HG03520 (cell line): ENCODE data around the gene ZNF217.
A peak's percentile ranks its signal among the peaks of the same experiment; 100 is the strongest.
"Not testable (repeated sequence)": the region's sequence is repeated elsewhere in the genome, so short reads cannot be mapped to it uniquely, and the experiment has no call there.

Experiments used
- ATAC-seq: cut with Tn5 transposase; IDR thresholded peaks from one replicate; pipeline ENCODE4 v1.9.1; 2021; ENCODE audit warnings: mild to moderate bottlenecking, moderate library complexity; ENCODE audit not compliant: unreplicated experiment

Gene ZNF217

DNA sequence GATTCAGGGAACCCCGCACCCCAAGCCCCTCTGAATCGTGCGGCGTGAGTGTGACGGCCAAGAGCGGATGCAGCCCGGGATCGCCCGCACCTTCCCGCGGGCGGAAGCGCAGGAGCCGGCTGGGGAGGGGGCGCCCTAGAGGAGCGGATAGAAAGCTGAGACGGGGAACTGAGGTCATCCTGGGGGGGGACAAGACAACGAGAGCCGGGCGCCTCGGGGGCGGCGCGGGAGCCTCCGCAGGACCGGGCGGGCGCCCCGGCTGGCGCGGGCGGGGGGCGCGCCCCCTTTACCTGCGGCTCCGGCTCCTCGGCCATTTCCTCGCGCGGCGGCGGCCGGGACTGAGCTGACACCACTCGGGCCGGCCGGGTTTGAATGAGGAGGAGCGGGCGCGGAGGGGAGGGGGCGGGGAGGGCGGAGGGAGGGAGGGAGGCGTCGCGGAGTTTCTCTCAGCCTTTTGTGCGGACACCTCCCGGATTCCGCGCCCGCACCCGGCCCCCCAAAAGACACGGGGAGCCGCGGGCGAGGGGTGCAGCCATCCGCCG, at the start of gene ZNF217:
Gene ZNF217 (minus strand): TSS at position 374 of the 542 bp plus-strand sequence. CDS start 11,013 bp downstream, outside the sequence.
- ATAC-seq = peak; percentile 15

DNA sequence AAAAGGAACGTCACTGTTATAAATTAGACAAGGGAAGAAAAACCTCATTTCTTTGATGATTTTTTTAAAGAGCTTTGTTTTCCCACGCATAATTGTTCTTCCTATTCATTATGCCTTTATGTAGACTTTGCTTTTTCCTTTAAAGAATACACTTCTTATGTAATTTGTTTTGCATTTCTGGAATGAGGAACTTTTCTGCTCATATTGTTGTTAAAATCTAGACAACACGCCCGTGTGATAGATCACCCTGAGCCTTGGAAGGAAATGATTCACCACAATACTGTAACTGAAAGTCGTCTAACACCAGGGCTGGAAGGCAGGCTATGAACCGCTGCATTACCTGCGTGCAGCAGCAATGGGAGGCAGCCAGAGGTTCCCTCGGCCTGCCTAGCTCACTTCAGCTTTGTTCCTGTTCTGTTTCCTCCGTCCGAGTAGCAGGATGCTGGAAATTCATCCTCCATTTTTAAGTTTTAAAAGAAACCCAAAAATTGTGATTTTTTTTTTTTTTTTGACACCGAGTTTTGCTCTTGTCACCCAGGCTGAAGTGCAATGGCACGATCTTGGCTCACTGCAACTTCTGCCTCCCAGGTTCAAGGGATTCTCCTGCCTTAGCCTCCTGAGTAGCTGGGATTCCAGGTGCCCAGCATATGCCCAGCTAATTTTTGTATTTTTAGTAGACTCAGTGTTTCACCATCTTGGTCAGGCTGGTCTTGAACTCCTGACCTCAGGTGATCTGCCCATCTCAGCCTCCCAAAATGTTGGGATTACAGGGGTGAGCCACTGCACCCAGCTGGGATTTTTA, 49.6 kb upstream of the ZNF217 start:
- ATAC-seq = peak; percentile 97

DNA sequence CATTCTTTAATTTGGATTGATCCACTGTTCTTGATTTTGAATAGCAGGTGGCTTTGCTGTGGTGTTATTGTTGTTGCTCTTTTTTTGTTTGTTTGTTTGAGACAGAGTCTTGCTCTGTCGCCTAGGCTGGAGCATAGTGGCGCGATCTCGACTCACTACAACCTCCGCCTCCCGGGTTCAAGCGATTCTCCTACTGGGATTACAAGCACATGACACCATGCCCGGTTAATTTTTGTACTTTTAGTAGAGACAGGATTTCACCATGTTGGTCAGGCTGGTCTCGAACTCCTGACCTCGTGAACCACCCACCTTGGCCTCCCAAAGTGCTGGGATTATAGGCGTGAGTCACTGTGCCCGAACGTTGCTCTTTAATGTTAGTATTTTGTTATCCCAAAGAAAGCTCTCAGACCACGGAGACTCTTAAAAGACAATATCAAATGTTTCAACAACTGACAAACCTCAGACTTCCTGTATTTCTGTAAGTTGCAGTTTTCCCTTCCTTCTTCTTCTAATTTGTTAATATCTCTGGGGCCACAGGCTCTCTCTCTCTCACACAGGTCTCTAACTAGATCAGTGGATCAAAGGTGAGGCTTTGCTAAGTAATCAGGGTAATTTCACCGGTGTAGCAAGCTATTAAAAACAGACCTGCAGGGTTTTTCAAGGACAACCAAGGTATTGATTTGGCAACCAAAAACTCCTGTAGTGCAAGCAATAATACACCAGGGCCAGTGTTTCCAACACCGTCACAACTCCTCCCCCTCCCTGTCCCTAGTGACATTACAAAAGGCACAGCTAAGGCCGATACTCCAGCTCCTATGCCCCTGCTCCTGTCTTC, 48.8 kb upstream of the ZNF217 start:
- ATAC-seq = peak; percentile 47

DNA sequence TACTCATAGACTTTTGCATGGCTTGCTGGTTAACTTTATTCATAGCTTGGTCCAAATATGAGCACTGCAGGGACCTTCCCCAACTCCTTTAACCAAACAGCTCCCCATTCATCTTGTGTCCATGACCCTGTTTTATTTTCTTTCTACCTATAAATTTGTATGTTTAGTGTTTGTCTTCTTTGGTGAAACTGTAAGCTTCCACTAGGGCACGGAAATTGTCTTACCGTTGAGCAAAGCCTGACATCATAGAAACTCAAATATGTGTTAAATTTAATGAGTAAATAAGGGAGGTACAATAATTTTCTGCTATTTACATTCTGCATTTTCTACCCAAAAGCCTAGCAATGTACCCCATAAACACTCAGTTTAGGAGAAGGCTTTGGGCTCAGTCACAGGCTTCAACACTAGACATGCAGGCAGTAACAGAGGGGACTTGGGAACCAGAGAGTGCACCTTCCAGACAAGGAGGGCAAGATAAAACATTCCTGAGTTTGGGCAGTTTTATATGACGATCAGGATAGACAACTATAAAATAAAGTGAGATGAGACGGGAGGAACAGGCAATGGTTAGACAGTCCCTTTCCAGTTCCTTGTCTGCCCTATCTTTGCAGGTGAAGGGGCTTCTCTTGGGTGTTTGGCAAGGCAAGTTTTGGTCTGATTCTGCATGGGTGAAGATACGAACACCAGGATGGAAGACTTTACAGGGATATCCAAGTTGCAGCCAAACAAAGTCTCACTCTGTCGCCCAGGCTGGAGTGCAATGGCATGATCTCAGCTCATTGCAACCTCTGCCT, 46.2 kb upstream of the ZNF217 start:
- no peak for ATAC-seq

DNA sequence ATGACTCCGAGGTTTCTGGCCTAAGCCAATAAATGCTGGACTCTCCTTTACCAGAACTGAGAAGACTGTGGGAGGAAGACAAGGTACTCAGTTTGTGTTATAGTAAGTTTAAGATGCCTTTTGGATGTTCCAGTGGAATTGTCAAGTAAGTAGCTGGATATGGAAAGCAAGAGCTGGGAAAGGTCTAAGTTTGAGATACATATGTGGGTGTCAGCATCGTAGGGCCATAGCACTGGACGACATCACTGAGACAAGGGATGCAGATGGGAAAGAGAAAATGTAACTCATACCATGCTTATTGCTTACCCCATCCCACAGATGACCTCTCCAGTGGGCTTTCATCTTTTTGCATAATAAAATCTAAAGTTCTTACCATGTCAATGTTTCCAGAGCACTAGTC, 45.5 kb upstream of the ZNF217 start:
- no peak for ATAC-seq

DNA sequence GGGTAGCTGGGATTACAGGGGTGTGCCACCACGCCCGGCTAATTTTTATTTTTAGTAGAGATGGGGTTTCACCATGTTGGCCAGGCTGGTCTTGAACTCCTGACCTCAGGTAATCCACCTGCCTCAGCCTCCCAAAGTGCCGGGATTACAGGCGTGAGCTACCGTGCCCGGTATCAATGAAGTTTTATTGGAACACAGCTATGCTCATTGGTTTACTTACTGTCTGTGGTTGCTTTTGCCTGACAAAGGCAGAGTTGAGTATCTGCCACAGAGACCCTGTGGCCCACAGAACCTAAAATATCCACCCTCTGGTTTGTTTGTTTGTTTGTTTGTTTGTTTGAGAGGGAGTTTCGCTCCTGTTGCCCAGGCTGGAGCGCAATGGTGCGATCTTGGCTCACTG, 43.7 kb upstream of the ZNF217 start:
- ATAC-seq = not testable (repeated sequence)

DNA sequence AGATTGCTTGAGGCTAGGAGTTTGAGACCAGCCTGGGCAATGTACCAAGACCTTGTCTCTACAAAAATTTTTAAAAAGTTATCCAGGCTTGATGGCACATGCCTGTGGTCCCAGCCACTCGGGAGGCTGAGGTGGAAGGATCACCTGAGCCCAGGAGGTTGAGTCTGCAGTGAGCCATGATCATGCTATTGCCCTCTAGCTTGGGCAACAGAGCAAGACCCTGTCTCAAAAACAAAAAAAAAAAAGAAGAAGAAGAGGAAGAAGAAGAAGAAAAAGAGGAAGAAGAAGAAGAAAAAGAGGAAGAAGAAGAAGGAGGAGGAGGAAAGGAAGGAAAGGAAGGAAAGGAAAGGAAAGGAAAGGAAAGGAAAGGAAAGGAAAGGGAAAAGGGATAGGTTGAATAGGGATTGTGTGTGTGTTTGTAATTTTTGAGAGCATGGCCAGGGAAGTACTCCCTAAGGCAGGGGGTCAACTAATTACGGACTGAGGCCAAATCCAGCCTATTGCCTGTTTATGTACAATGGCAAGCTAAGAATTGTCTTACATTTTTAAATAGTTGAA, 43.0 kb upstream of the ZNF217 start:
- ATAC-seq = no peak

DNA sequence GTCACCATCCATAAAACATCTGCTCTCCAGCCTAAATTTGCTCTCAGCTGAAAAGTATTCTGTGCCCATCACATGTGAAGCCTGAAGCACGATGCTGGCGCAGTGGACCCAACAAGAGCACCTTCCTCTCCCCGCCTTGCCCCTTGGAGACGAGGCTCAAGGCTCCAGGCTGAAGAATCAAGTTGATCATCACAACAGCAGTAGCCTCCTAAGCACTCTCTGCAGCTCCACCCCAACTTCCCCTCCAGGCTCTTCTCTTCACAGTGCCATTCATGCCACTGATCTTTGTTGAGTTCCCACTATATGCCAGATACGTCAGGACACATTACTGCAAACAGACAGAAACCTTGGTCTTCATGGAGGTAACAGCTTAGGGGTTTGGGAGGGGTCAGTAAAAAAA, 41.6 kb upstream of the ZNF217 start:
- no peak for ATAC-seq

DNA sequence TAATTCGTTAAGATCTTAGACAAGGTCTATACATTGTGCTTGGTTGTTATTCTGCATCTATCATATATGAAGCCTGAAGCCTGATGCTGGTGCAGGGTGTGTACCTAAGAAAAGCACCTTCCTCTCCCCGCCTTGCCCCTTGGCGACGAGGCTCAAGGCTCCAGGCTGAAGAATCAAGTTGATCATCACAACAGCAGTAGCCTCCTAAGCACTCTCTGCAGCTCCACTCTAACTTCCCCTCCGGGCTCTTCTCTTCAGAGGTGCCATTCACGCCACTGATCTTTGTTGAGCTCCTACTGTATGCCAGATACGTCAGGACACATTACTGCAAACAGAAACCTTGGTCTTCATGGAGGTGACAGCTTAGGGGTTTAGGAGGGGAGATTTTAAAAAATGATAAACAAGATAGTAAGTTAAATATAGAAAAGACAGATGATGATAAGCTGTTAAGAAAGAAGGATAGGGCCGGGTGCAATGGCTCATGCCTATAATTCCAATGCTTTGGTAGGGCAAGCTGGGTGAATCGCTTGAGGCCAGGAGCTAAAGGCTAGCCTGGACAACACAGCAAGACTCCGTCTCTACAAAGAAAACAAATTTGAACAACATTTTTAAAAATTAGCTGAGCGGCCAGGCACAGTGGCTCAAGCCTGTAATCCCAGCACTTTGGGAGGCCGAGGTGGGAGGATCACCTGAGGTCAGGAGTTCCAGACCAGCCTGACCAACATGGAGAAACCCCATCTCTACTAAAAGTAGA, 38.4 kb upstream of the ZNF217 start:
- ATAC-seq = no peak

DNA sequence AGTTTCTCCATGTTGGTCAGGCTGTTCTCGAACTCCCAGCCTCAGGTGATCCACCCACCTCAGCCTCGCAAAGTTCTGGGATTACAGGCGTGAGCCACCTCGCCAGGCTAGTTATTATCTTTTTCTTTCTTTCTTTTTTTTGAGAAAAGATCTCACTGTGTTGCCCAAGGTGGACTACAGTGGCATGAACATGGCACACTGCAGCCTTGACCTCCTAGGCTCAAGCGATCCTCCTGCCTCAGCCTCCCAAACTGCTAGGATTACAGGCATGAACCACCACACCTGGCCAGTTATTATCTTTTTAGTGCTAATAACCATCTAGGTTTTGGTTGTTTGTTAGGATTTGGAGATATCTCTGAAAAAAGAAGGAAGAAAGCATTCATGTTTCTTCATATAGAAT, 35.8 kb upstream of the ZNF217 start:
- no peak for ATAC-seq

DNA sequence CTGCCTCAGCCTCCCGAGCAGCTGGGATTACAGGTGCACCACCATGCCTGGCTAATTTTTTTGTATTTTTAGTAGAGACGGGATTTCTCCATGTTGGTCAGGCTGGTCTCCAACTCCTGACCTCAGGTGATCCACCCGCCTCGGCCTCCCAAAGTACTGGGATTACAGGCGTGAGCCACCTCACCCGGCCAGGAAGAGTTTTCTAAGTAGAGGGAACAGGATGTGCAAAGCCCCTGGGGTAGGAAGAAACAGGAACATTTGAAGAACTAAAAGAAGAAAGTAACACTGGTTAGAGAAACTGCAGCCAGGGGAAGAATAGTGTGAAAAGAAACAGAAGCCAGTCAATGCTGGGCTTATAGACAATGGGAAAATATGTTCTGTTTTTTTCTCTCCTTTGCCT, 35.1 kb upstream of the ZNF217 start:
- ATAC-seq = not testable (repeated sequence)

DNA sequence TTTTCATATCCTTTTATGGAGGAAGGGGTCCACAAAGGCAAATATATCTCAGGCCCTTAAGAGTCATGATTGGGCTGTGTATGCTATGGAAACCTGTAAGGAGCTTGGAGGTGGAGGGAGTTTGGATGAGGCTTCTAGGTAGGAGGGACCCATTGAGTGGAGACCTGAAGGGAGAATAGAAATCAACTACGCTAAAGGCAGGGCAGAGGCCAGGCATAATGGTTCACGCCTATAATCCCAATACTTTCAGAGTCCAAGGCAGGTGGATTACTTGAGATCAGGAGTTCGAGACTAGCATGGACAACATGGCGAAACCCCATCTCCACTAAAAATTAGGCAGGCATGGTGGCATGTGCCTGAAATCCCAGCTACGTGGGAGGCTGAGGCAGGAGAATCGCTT, 34.4 kb upstream of the ZNF217 start:
- no peak for ATAC-seq

DNA sequence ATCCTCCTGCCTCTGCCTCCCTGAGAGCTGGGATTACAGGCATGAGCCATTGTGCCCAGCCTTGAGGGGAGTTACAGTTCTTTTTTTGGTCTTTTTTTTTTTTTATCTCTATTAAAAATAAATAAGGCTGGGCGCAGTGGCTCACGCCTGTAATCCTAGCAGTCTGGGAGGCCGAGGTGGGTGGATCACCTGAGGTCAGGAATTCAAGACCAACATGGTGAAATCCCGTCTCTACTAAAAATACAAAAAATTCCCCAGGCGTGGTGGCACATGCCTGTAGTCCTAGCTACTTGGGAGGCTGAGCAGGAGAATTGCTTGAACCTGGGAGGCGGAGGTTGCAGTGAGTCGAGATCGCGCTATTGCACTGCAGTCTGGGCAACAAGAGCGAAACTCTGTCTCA, 33.4 kb upstream of the ZNF217 start:
- not testable (repeated sequence) for ATAC-seq

DNA sequence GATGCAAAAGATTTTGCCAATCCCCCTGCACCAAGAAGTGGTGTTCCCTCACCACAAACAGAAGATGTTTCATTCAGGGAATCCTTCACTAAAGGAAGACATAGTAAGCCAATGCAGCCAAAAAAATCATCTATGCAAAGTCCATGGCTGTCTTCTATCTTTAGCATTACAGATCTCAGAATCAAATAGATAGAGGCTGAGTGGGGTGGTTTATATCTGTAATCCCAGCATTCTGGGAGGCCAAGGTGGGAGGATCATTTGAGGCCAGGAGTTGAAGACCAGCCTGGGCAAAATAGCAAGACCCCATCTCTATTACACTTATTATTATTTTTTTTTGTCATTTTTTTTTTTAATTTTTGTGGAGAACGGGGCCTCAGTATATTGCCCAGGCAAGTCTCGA, 32.9 kb upstream of the ZNF217 start:
- ATAC-seq = no peak

DNA sequence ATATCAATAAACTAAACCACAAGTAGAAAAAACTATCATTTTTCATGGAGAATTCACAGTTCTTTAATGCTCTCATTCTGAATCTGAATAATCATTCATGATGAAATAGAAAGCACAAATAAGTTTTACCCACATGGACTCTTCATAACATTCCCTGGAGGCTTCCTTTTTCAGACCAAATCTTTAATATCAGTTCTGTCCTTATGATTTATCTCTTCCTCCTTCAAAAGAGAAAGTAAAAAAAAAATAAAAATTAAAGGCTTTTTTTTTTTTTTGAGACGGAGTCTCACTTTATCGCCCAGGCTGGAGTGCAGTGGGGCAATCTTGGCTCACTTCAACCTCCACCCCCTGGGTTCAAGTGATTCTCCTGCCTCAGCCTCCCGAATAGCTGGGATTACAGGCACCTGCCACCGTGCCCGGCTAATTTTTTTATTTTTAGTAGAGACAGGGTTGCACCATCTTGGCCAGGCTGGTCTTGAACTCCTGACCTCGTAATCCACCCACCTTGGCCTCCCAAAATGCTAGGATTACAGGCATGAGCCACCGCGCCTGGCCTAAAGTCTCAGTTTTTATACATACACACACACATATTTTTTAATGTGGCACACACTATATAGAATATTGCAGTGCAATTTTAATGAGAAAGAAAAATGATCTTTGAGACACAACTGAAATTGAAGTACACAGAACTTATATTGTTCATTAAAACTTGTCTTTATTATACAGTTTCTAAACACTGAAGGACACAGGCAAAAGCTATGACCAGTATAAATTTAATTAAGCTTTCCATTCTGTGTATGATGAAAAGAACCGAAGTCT, 31.9 kb upstream of the ZNF217 start:
- ATAC-seq = no peak

DNA sequence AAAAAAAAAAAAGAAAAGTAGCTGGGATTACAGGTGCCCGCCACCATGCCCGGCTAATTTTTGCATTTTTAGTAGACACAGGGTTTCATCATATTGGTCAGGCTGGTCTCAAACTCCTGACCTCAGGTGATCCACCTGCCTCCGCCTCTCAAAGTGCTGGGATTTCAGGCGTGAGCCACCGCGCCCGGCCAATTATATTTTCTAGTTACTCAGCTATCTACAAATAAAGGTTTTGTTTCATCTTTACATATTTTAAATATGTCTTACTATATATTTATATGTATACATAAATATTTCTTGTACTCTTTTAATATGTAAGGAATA, 31.2 kb upstream of the ZNF217 start:
- ATAC-seq = not testable (repeated sequence)

DNA sequence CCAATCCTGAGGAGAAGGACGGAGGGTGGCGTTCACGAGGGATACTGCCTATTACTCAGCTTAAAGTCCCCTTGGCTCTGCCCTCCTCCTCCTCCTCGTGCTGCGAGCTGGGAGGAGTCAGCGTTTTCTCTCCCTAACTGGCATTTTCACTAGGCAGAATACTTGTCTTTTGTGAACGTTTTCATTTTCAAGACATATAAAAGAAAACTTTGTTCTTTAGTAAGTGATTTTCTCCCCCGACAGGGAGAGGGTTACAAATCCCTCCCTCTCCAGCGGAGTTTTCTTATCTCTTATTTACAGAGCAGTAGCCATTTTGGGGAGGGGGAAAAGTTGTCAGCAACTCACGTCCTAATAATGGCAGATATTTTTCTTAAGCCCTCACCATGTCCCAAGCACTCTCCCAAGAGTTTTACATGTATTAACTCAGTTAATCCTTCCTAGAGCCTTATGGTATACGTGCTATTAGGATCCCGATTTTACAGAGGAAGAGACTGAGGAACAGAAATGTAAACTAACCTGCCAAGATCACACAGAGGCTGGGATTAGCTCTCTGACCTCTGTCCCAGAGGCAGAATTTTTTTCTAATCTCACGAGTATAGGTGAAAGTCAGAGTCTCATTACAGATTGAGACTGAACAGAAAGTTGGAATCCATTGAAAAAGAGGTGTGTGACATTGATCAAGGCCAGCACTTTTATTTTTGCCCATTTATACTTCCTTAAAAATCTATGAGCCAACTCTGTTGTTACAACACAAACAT, 30.0 kb upstream of the ZNF217 start:
- ATAC-seq = peak; percentile 46

DNA sequence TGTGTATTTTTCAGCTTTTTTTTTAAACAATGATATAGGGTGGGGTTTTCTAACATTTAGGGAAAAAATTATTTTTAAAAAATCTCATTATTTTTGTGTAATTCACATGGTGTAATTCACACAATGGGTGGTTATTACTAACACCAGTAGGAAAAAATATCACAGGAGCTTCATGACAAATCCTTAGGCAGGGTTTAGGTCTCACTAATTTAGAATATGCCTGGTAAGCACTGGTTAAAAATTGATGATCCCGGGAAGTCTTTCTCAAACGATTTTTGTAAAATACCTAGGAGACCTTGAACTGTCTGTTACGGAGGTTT, 29.5 kb upstream of the ZNF217 start:
- peak; percentile 6 for ATAC-seq
